HepG2 (cell line): ENCODE results near the gene NEK3. TPM values are rescaled to one million over a fixed set of nuclear protein-coding genes. Genes with fewer than 3 reads are reported as not detected.

Experiments used
- AFF4 ChIP-seq: sonication (generic); formaldehyde crosslinking; IDR thresholded peaks from 2 replicates; pipeline ENCODE4 v1.4.0; 2020; ENCODE audit warnings: missing genetic modification reagents
- CEBPG ChIP-seq: IDR thresholded peaks from 2 replicates; pipeline ENCODE4 v1.6.1; 2016
- GABPA ChIP-seq, 2 experiments: IDR thresholded peaks; 2 replicates each; pipeline ENCODE4 v1.6.1; 2011 to 2016; ENCODE audit warnings: low read depth in 2 of 2, low read length in 1 of 2, missing biosample characterization in 1 of 2, missing genetic modification characterization in 1 of 2
- IRX3 ChIP-seq: sonication (generic); formaldehyde crosslinking; IDR thresholded peaks from 2 replicates; pipeline ENCODE4 v1.8.1; 2023; ENCODE audit warnings: mild to moderate bottlenecking, low read depth, missing genetic modification reagents, borderline replicate concordance
- JDP2 ChIP-seq: sonication (generic); formaldehyde crosslinking; IDR thresholded peaks from 2 replicates; pipeline ENCODE4 v1.8.1; 2022; ENCODE audit warnings: missing genetic modification reagents, borderline replicate concordance
- MED13 ChIP-seq: sonication (generic); formaldehyde crosslinking; IDR thresholded peaks from 2 replicates; pipeline ENCODE4 v1.5.0; 2020; ENCODE audit warnings: missing genetic modification reagents
- PAX8 ChIP-seq: sonication (generic); formaldehyde crosslinking; IDR thresholded peaks from 2 replicates; pipeline ENCODE4 v1.8.0; 2022; ENCODE audit warnings: mild to moderate bottlenecking, missing genetic modification reagents, borderline replicate concordance
- RARG ChIP-seq: sonication (generic); formaldehyde crosslinking; IDR thresholded peaks from 2 replicates; pipeline ENCODE4 v1.4.0; 2020; ENCODE audit warnings: low read depth, mild to moderate bottlenecking, missing genetic modification reagents
- SATB2 ChIP-seq: sonication (generic); formaldehyde crosslinking; IDR thresholded peaks from 2 replicates; pipeline ENCODE4 v1.5.0; 2020; ENCODE audit warnings: missing genetic modification reagents
- SOX5 ChIP-seq: IDR thresholded peaks from 2 replicates; pipeline ENCODE4 v1.6.1; 2016; ENCODE audit warnings: borderline replicate concordance
- SOX6 ChIP-seq, 2 experiments: fragments of 450-650 bp in 1 of 2; sonication (generic) in 1 of 2; formaldehyde crosslinking in 1 of 2; IDR thresholded peaks; 2 replicates each; pipeline versions ENCODE4 v1.4.0 to v1.6.1; 2017 to 2020; ENCODE audit warnings: antibody characterized with exemption in 1 of 2, mild to moderate bottlenecking in 1 of 2, missing genetic modification reagents in 1 of 2
- U2AF1 ChIP-seq: fragments of 200-400 bp; formaldehyde crosslinking; optimal IDR thresholded peaks from 2 replicates; pipeline ENCODE3; 2017; ENCODE audit warnings: mild to moderate bottlenecking, low read depth, low read length
- ZHX2 ChIP-seq, 2 experiments: sonication (generic) in 1 of 2; formaldehyde crosslinking in 1 of 2; IDR thresholded peaks; 2 replicates each; pipeline versions ENCODE4 v1.6.1 to v1.9.0; 2014 to 2022; ENCODE audit warnings: antibody characterized with exemption in 1 of 2, borderline replicate concordance in 1 of 2, inconsistent platforms in 1 of 2, low read depth in 1 of 2, missing genetic modification reagents in 1 of 2
- ZNF414 ChIP-seq: sonication (generic); formaldehyde crosslinking; IDR thresholded peaks from 2 replicates; pipeline ENCODE4 v1.5.0; 2020; ENCODE audit warnings: missing genetic modification reagents
- ZNF724P ChIP-seq: sonication (generic); formaldehyde crosslinking; IDR thresholded peaks from 2 replicates; pipeline ENCODE4 v1.8.0; 2022; ENCODE audit warnings: missing genetic modification reagents, borderline replicate concordance
- ZUFSP ChIP-seq: sonication (generic); formaldehyde crosslinking; IDR thresholded peaks from 2 replicates; pipeline ENCODE4 v1.9.0; 2021; ENCODE audit warnings: missing genetic modification reagents, mild to moderate bottlenecking, borderline replicate concordance
- polyA plus RNA-seq, 8 experiments: library from polyadenylated mRNA; depleted of rRNA in 3 of 8; stranded (reverse) in 7 of 8; unstranded in 1 of 8; fragments of >200 nt; fragmentation: Illumina TruSeq in 4 of 8; extraction: Trizol in 4 of 8; gene quantifications; 2 replicates each; pipeline versions ENCODE4 v1.2.1 to v1.2.3, GENCODE V29; 2011 to 2016; ENCODE audit warnings: low read depth in 4 of 8, missing spikeins in 1 of 8, mixed read lengths in 1 of 8; ENCODE audit not compliant: insufficient read depth in 1 of 8
- total RNA-seq, 5 experiments: library from RNA; depleted of rRNA; stranded (reverse); fragments of >200 nt; fragmentation: Illumina TruSeq; extraction: Trizol; gene quantifications; 2 replicates each; pipeline ENCODE4 v1.2.3, GENCODE V29; 2016; ENCODE audit warnings: low read depth in 1 of 5

NEK3 gene
- total and polyA plus RNA-seq, 2 of the 13 experiments (the other 11 are each of a cell fraction or from before 2014, with no cell fraction given), result 36.7 to 68.2 TPM

GRCh38 chr13:52194184-52194868 lies 34.9 kb upstream of the NEK3 start (continued):
- TF ChIP-seq ZHX2 (IDR thresholded peaks at IDR 0.05; ENCODE audit: low read depth), result peak; percentile 83
- no peak for TF ChIP-seq ZHX2 (CRISPR knock-in tag; IDR thresholded peaks at IDR 0.05; ENCODE audit: borderline replicate concordance)
- TF ChIP-seq RARG, result no peak
- no peak for TF ChIP-seq AFF4 (CRISPR knock-in tag)
- TF ChIP-seq SOX6 (IDR thresholded peaks at IDR 0.05), result no peak
- peak; percentile 88 for TF ChIP-seq SOX6 (CRISPR knock-in tag; IDR thresholded peaks at IDR 0.05)
- TF ChIP-seq CEBPG (CRISPR knock-in tag), result peak; percentile 60
- peak; percentile 99 for TF ChIP-seq GABPA (IDR thresholded peaks at IDR 0.05; ENCODE audit: low read depth, low read length)
- peak; percentile 99 for TF ChIP-seq GABPA (CRISPR knock-in tag; IDR thresholded peaks at IDR 0.05; ENCODE audit: low read depth)
- TF ChIP-seq SATB2 (CRISPR knock-in tag), result peak; percentile 44; the same call in 1 of the 2 replicates
- TF ChIP-seq PAX8 (CRISPR knock-in tag), result no peak
- peak; percentile 72; the same call in 1 of the 2 replicates for TF ChIP-seq SOX5 (CRISPR knock-in tag)
- no peak for TF ChIP-seq JDP2 (CRISPR knock-in tag)
- TF ChIP-seq IRX3 (CRISPR knock-in tag), result peak; percentile 84; the same call in 1 of the 2 replicates
- TF ChIP-seq ZNF724P (CRISPR knock-in tag), result peak; percentile 88; the same call in 1 of the 2 replicates
- no peak for TF ChIP-seq ZUFSP (CRISPR knock-in tag)
- peak; percentile 89 for TF ChIP-seq ZNF414 (CRISPR knock-in tag)
- TF ChIP-seq MED13 (CRISPR knock-in tag), result peak; percentile 59; the same call in 1 of the 2 replicates
- TF ChIP-seq U2AF1, result peak; percentile 93
